ENCODE results near the gene RBSN.

RBSN gene

DNA sequence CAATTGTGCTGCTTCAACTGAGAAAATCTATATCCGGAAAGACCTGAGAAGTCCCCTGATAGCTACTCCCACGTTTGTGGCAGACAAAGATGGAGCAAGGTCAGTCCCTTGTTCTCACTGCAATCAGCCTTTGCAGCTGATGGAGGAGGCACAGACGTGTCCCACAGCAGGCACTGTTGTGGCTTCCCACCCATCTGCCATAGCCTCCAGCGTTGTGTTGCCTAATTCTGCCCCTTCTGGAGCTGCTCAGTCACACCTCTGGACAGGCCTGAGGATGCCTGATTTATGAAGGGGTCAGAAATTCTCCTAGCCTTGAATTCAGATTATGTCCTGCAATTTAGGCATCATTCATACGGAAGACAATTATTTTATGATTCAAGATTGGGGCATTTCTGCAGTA lies 75.7 kb downstream of the RBSN start:
- Histone ChIP-seq H3K36me3 (replicated peaks) (peaks cover 45% of the 10 kb centered on the region), H3K4me3 (ENCODE audit: low read depth, low read length) (no peak overlapping the region), H3K27ac (no peak overlapping the region), H3K27me3 (replicated peaks) (no peaks in the 10 kb centered on the region)
- in situ Hi-C loops (cut with HindIII; ENCODE audit: low pct_ligation_motif_present, low sequenced_read_pairs), result no loop called here
- TF ChIP-seq, protein P1, sequence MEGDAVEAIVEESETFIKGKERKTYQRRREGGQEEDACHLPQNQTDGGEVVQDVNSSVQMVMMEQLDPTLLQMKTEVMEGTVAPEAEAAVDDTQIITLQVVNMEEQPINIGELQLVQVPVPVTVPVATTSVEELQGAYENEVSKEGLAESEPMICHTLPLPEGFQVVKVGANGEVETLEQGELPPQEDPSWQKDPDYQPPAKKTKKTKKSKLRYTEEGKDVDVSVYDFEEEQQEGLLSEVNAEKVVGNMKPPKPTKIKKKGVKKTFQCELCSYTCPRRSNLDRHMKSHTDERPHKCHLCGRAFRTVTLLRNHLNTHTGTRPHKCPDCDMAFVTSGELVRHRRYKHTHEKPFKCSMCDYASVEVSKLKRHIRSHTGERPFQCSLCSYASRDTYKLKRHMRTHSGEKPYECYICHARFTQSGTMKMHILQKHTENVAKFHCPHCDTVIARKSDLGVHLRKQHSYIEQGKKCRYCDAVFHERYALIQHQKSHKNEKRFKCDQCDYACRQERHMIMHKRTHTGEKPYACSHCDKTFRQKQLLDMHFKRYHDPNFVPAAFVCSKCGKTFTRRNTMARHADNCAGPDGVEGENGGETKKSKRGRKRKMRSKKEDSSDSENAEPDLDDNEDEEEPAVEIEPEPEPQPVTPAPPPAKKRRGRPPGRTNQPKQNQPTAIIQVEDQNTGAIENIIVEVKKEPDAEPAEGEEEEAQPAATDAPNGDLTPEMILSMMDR (IDR thresholded peaks at IDR 0.05; ENCODE audit: low read depth, low read length, missing control alignments), result no peak
- no peak for DNase-seq

Data from brain microvascular endothelial cell (primary cell).